SK-N-SH (cell line): Measurements from ENCODE around the gene OGFR. TPM values are rescaled to one million over a fixed set of nuclear protein-coding genes. Genes with fewer than 3 reads are reported as not detected.

Experiments
- CTCF ChIA-PET: fragments of 300-600, 350-600 bp; formaldehyde crosslinking; extraction: SDS; loops from one replicate; lab custom pipeline; 2021; lab: Yijun Ruan, JAX
- POLR2A ChIA-PET: fragments of 350-600 bp; sonication (Branson Sonifier 250); formaldehyde crosslinking; extraction: SDS; loops from one replicate; lab custom pipeline; 2020; ENCODE audit warnings: antibody characterized with exemption, inconsistent platforms; lab: Yijun Ruan, JAX
- DNase-seq: peaks from one replicate; pipeline ENCODE4 v3.0.0; 2012
- H2AFZ ChIP-seq: fragments of 200-600 bp; sonication (generic); 2 replicates; pipeline ENCODE4 v1.8.1; 2016; ENCODE audit warnings: antibody characterized with exemption, mild to moderate bottlenecking, low read depth
- H3F3A ChIP-seq: fragments of 200-600 bp; sonication (generic); replicated peaks from 2 replicates; pipeline ENCODE3; 2016; ENCODE audit warnings: antibody characterized with exemption, mild to moderate bottlenecking; ENCODE audit not compliant: insufficient read depth
- H3K27ac ChIP-seq, 2 experiments: fragments of 200-500 bp in 1 of 2; fragments of 200-600 bp in 1 of 2; sonication (Bioruptor generic) in 1 of 2; sonication (generic), shearing (Covaris generic) in 1 of 2; 2 replicates each; pipeline versions ENCODE4 v1.5.1 to v1.6.1; 2014 to 2016; ENCODE audit warnings: low read depth in 2 of 2, inconsistent platforms in 1 of 2, low read length in 1 of 2, mild to moderate bottlenecking in 1 of 2, mixed read lengths in 1 of 2
- H3K27me3 ChIP-seq: fragments of 200-600 bp; sonication (generic), shearing (Covaris generic); 2 replicates; pipeline ENCODE4 v1.6.1; 2016; ENCODE audit warnings: mixed run types; ENCODE audit not compliant: insufficient read depth
- H3K36me3 ChIP-seq, 2 experiments: fragments of 200-500 bp in 1 of 2; fragments of 200-600 bp in 1 of 2; sonication (Bioruptor generic) in 1 of 2; sonication (generic) in 1 of 2; replicated peaks in 1 of 2; 2 replicates each; pipeline versions ENCODE3 to v1.5.1; 2014 to 2016; ENCODE audit warnings: low read length in 1 of 2, mild to moderate bottlenecking in 1 of 2; ENCODE audit not compliant: insufficient read depth in 2 of 2, control insufficient read depth in 1 of 2
- H3K4me1 ChIP-seq, 2 experiments: fragments of 200-500 bp in 1 of 2; fragments of 200-600 bp in 1 of 2; sonication (Bioruptor generic) in 1 of 2; sonication (generic), shearing (Covaris generic) in 1 of 2; 2 replicates each; pipeline versions ENCODE4 v1.5.1 to v1.6.1; 2014 to 2016; ENCODE audit warnings: low read depth in 1 of 2, low read length in 1 of 2, mixed run types in 1 of 2; ENCODE audit not compliant: insufficient read depth in 2 of 2, control insufficient read depth in 1 of 2
- H3K4me2 ChIP-seq: fragments of 200-600 bp; sonication (generic), shearing (Covaris generic); 2 replicates; pipeline ENCODE4 v1.6.1; 2017; ENCODE audit warnings: mixed run types
- H3K4me3 ChIP-seq, 2 experiments: fragments of 200-500 bp in 1 of 2; fragments of 200-600 bp in 1 of 2; sonication (Bioruptor generic) in 1 of 2; sonication (generic), shearing (Covaris generic) in 1 of 2; 2 replicates each; pipeline versions ENCODE4 v1.5.1 to v1.8.1; 2014 to 2016; ENCODE audit warnings: low read depth in 2 of 2, inconsistent platforms in 1 of 2, low read length in 1 of 2, mild to moderate bottlenecking in 1 of 2, mixed read lengths in 1 of 2, moderate library complexity in 1 of 2
- H3K79me2 ChIP-seq: fragments of 200-600 bp; sonication (generic); 2 replicates; pipeline ENCODE4 v1.8.1; 2017; ENCODE audit warnings: mild to moderate bottlenecking; ENCODE audit not compliant: insufficient read depth
- H3K9ac ChIP-seq: fragments of 200-600 bp; sonication (generic); 2 replicates; pipeline ENCODE4 v1.6.1; 2017; ENCODE audit warnings: mixed run types
- H3K9me2 ChIP-seq: fragments of 200-600 bp; sonication (generic); 2 replicates; pipeline ENCODE4 v1.6.1; 2017; ENCODE audit warnings: mixed run types
- H3K9me3 ChIP-seq: fragments of 200-600 bp; sonication (generic); 2 replicates; pipeline ENCODE4 v1.6.1; 2017; ENCODE audit warnings: mixed run types, mild to moderate bottlenecking, moderate library complexity
- H4K20me1 ChIP-seq: fragments of 200-600 bp; sonication (generic); 2 replicates; pipeline ENCODE4 v1.6.1; 2017; ENCODE audit warnings: mild to moderate bottlenecking, mixed run types; ENCODE audit not compliant: insufficient read depth
- CHD2 ChIP-seq: fragments of 150-350 bp; IDR thresholded peaks from 2 replicates; pipeline ENCODE4 v1.6.1; 2018; ENCODE audit warnings: low read length; ENCODE audit not compliant: partially characterized antibody
- CTCF ChIP-seq: fragments of 200-600 bp; sonication (generic); IDR thresholded peaks from 2 replicates; pipeline ENCODE4 v1.6.1; 2017; ENCODE audit warnings: antibody characterized with exemption, mild to moderate bottlenecking, moderate library complexity
- ELF1 ChIP-seq: IDR thresholded peaks from 2 replicates; pipeline ENCODE4 v1.4.0; 2012
- EZH2phosphoT487 ChIP-seq: fragments of 200-600 bp; sonication (generic); IDR thresholded peaks from 2 replicates; pipeline ENCODE4 v1.6.1; 2017; ENCODE audit warnings: low read depth, mixed run types, mild to moderate bottlenecking, antibody characterized with exemption, moderate library complexity, borderline replicate concordance
- FOSL2 ChIP-seq: IDR thresholded peaks from 2 replicates; pipeline ENCODE4 v1.4.0; 2012; ENCODE audit warnings: low read depth, mild to moderate bottlenecking, moderate library complexity, borderline replicate concordance
- FOXJ3 ChIP-seq: sonication (generic); formaldehyde crosslinking; IDR thresholded peaks from 2 replicates; pipeline ENCODE4 v1.5.1; 2020; ENCODE audit warnings: mild to moderate bottlenecking, missing genetic modification reagents
- FOXM1 ChIP-seq: IDR thresholded peaks from 2 replicates; pipeline ENCODE4 v1.4.0; 2012; ENCODE audit warnings: low read depth, mild to moderate bottlenecking
- GABPA ChIP-seq: IDR thresholded peaks from 2 replicates; pipeline ENCODE4 v1.4.0; 2012; ENCODE audit warnings: low read depth, mild to moderate bottlenecking
- GATA2 ChIP-seq: sonication (generic); formaldehyde crosslinking; IDR thresholded peaks from 2 replicates; pipeline ENCODE4 v1.5.0; 2020; ENCODE audit warnings: mild to moderate bottlenecking, missing genetic modification reagents
- IRF3 ChIP-seq: fragments of 150-350 bp; IDR thresholded peaks from 2 replicates; pipeline ENCODE4 v1.6.1; 2016; ENCODE audit warnings: mild to moderate bottlenecking, low read depth, low read length
- MAX ChIP-seq: IDR thresholded peaks from 2 replicates; pipeline ENCODE4 v1.4.0; 2012; ENCODE audit warnings: low read depth
- MEF2A ChIP-seq: IDR thresholded peaks from 2 replicates; pipeline ENCODE4 v1.4.0; 2012; ENCODE audit warnings: low read depth, borderline replicate concordance
- POLR2AphosphoS5 ChIP-seq: IDR thresholded peaks from 2 replicates; pipeline ENCODE4 v1.6.1; 2012; ENCODE audit warnings: low read depth, low read length
- REST ChIP-seq: IDR thresholded peaks from 2 replicates; pipeline ENCODE4 v1.6.1; 2012; ENCODE audit warnings: mild to moderate bottlenecking, low read depth, low read length, moderate library complexity
- RFX5 ChIP-seq: IDR thresholded peaks from 2 replicates; pipeline ENCODE4 v1.6.1; 2012; ENCODE audit warnings: mild to moderate bottlenecking, improper control_type of control experiment, low read length
- USF1 ChIP-seq: IDR thresholded peaks from 2 replicates; pipeline ENCODE4 v1.4.0; 2012; ENCODE audit warnings: low read depth, borderline replicate concordance
- YY1 ChIP-seq: IDR thresholded peaks from 2 replicates; pipeline ENCODE4 v1.4.0; 2012; ENCODE audit warnings: low read depth, mild to moderate bottlenecking
- ZBTB33 ChIP-seq: IDR thresholded peaks from 2 replicates; pipeline ENCODE4 v1.4.0; 2012; ENCODE audit warnings: low read depth, borderline replicate concordance
- WGBS: methylation state at CpG from one replicate; pipeline ENCODE4 v1.1.6; 2017; ENCODE audit warnings: low lambda C conversion rate; 5-methylcytosine and 5-hydroxymethylcytosine counted together
- polyA plus RNA-seq, 3 experiments: library from polyadenylated mRNA; depleted of rRNA; stranded (reverse); fragments of >200 nt; gene quantifications; 2 replicates each; pipeline ENCODE4 v1.2.3, GENCODE V29; 2012

Gene OGFR
- polyA plus RNA-seq, 1 of the 3 experiments (the other 2 are of a cell fraction): 60.8 TPM

- no peak overlapping the region for H3K4me2 ChIP-seq
- no peak overlapping the region for H2AFZ ChIP-seq
Observed at GRCh38 chr20:62820208-62820961, 15.8 kb downstream of the OGFR start.

More at GRCh38 chr20:62820208-62820961, 15.8 kb downstream of the OGFR start:
- Histone ChIP-seq H3F3A (peaks cover 8% of the 10 kb centered on the region), H3K9me3 (no peaks in the 10 kb centered on the region), H3K36me3 (no peaks in the 10 kb centered on the region), H3K4me3 (no peak overlapping the region), H3K4me1 (peaks cover 22 to 73% of the 10 kb centered on the region in 2 experiments; a peak in 3 of 4 replicates), H4K20me1 (no peaks in the 10 kb centered on the region), H3K79me2 (no peaks in the 10 kb centered on the region), H3K27me3 (no peaks in the 10 kb centered on the region), H3K9ac (no peak overlapping the region), H3K9me2 (no peaks in the 10 kb centered on the region), H3K27ac (peak overlapping the region in 1 of 2 experiments; percentile 90; a peak in 2 of 4 replicates)
- WGBS: 79% methylated on average over 7 of the region's 23 CpGs
- no peak for DNase-seq
- CTCF ChIA-PET: interaction anchor here (1.1 to 3.9 kb wide), 3 partner anchors 12 to 188 kb away, joined by 3 to 27 read pairs (median 4); no protein-coding TSS in a partner anchor
- TF ChIP-seq POLR2AphosphoS5 (no peak), FOSL2 (no peak), ZBTB33 (no peak), GATA2 (CRISPR knock-in tag) (no peak), CTCF (no peak), FOXM1 (no peak), EZH2phosphoT487 (no peak), ELF1 (no peak), FOXJ3 (CRISPR knock-in tag) (no peak), RFX5 (no peak), CHD2 (no peak), MEF2A (no peak), YY1 (no peak), GABPA (no peak), MAX (no peak), USF1 (no peak), IRF3 (no peak), REST (no peak)
- POLR2A ChIA-PET: no interaction called here
